ENCODE data around the gene ZNF691.
A peak's percentile ranks its signal among the peaks of the same experiment; 100 is the strongest.
"Not testable (repeated sequence)": the region's sequence is repeated elsewhere in the genome, so short reads cannot be mapped to it uniquely, and the experiment has no call there.

The ZNF691 gene

DNA sequence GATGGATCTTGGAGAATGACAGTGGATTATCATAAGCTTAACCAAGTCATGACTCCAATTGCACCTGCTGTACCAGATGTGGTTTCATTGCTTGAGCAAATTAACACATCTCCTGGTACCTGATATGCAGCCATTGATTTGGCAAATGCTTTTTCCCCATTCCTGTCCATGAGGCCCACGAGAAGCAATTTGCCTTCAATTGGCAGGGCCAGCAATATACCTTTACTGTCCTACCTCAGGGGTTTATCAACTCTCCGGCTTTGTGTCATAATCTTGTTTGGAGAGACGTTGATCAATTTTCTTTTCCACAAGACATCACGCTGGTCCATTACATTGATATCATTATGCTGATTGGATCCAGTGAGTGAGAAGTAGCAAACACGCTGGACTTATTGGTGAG, 20.1 kb downstream of the ZNF691 start:
- no peaks in the 10 kb centered on the region for H3K9me3 Mint-ChIP-seq (ENCODE audit: low read depth)
- H3K27ac Mint-ChIP-seq = no peak overlapping the region
- peaks cover 3% of the 10 kb centered on the region for H3K4me1 Mint-ChIP-seq (ENCODE audit: low read depth)
- no peak overlapping the region for H3K4me3 Mint-ChIP-seq
- no peaks in the 10 kb centered on the region for H3K36me3 Mint-ChIP-seq
- peaks cover 3% of the 10 kb centered on the region for H3K27me3 Mint-ChIP-seq

DNA sequence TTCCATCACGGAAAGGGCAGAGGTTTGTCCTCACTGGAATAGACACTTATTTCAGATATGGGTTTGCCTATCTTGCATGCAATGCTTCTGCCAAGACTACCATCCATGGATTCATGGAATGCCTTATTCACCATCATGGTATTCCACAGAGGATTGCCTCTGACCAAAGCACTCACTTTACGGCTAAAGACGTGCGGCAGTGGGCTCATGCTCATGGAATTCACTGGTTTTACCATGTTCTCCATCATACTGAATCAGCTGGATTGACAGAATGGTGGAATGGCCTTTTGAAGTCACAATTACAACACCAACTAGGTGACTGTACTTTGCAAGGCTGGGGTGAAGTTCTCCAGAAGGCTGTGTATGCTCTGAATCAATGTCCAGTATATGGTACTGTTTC, 22.1 kb downstream of the ZNF691 start:
- H3K9me3 Mint-ChIP-seq (ENCODE audit: low read depth); H3K27me3 Mint-ChIP-seq; H3K27ac Mint-ChIP-seq; H3K4me3 Mint-ChIP-seq; H3K36me3 Mint-ChIP-seq; H3K4me1 Mint-ChIP-seq (ENCODE audit: low read depth): not testable (repeated sequence)

DNA sequence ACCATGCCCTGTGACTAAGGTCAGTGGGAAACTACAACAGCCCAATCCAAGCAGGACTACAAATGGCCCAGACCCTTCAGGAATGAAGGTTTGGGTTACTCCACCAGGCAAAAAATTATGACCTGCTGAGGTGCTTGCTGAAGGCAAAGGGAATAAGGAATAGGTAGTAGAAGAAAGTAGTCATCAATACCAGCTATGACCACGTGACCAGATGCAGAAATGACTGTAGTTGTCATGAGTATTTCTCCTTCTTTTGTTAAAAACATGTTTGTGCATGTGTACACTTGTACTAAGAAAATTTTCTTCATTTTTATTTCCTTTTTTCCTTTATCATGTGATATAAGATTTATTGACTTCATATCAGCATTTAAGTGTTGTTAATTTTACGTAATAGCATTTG, 22.8 kb downstream of the ZNF691 start:
- H3K9me3 Mint-ChIP-seq (ENCODE audit: low read depth); H3K4me1 Mint-ChIP-seq (ENCODE audit: low read depth); H3K4me3 Mint-ChIP-seq; H3K36me3 Mint-ChIP-seq; H3K27ac Mint-ChIP-seq; H3K27me3 Mint-ChIP-seq: not testable (repeated sequence)

DNA sequence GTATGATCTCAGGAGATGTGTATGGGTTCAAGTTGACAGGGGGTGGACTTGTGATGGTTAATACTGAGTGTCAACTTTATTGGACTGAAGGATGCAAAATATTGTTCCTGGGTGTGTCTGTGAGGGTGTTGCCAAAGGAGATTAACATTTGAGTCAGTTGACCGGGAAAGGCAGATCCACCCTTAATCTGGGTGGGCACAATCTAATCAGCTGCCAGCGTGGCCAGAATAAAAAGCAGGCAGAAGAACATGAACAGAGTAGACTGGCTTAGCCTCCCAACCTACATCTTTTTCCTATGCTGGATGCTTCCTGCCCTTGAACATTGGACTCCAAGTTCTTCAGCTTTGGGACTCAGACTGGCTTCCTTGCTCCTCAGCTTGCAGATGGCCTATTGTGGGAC, 23.3 kb downstream of the ZNF691 start:
- not testable (repeated sequence) for H3K4me1 Mint-ChIP-seq (ENCODE audit: low read depth); H3K27ac Mint-ChIP-seq; H3K9me3 Mint-ChIP-seq (ENCODE audit: low read depth); H3K4me3 Mint-ChIP-seq; H3K27me3 Mint-ChIP-seq; H3K36me3 Mint-ChIP-seq

DNA sequence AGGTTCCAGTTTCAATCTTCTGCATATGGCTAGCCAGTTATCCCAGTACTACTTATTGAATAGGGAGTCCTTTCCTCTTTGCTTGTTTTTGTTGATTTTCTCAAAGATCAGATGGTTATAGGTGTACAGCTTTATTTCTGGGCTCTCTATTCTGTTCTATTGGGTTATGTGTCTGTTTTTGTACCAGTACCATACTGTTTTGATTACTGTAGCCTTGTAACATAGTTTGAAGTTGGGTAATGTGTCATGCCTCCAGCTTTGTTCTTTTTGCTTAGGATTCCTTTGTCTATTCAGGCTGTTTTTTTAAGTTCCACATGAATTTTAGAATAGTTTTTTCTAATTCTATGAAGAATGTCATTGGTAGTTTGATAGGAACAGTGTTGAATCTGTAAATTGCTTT, 26.7 kb downstream of the ZNF691 start:
- H3K27ac Mint-ChIP-seq; H3K36me3 Mint-ChIP-seq; H3K9me3 Mint-ChIP-seq (ENCODE audit: low read depth): not testable (repeated sequence)

DNA sequence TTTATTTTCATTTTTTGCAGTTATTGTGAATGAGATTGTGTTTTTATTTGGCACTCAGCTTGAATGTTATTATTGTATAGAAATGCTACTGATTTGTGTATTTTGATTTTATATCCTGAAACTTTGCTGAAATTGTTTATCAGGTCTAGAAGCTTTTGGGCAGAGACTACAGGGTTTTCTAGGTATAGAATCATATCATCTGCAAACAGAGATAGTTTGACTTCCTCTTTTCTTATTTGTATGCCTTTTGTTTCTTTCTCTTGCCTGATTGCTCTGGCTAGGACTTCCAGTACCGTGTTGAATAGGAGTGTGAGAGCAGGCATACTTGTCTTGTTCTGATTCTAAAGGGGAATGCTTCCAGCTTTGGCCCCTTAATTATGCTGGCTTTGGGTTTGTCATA, 27.3 kb downstream of the ZNF691 start:
- Mint-ChIP-seq H3K36me3 (no peaks in the 10 kb centered on the region), H3K27me3 (no peaks in the 10 kb centered on the region), H3K4me1 (ENCODE audit: low read depth) (peaks cover 3% of the 10 kb centered on the region), H3K4me3 (no peak overlapping the region), H3K27ac (no peak overlapping the region), H3K9me3 (ENCODE audit: low read depth) (no peaks in the 10 kb centered on the region)

More for the DNA sequence above, 26.7 kb downstream of the ZNF691 start:
- not testable (repeated sequence) for H3K4me3 Mint-ChIP-seq; H3K4me1 Mint-ChIP-seq (ENCODE audit: low read depth); H3K27me3 Mint-ChIP-seq

DNA sequence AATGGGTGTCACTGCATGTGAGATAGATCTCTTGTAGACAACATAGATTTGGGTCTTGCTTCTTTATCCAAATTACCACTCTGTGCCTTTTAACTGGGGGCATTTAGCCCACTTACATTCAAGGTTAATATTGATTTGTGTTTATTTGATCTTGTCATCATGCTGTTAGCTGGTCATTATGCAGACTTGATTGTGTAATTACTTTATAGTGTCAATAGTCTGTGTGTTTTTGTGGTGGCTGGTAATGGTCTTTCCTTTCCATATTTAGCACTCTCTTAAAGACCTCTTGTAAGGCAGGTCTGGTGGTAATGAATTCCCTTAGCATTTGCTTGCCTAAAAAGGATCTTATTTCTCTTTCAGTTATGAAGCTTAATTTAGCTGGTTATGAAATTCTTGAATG, 29.6 kb downstream of the ZNF691 start:
- Mint-ChIP-seq H3K27ac (no peak overlapping the region), H3K36me3 (no peaks in the 10 kb centered on the region), H3K27me3 (no peaks in the 10 kb centered on the region), H3K4me3 (no peak overlapping the region), H3K4me1 (ENCODE audit: low read depth) (peaks cover 3% of the 10 kb centered on the region), H3K9me3 (ENCODE audit: low read depth) (no peaks in the 10 kb centered on the region)

DNA sequence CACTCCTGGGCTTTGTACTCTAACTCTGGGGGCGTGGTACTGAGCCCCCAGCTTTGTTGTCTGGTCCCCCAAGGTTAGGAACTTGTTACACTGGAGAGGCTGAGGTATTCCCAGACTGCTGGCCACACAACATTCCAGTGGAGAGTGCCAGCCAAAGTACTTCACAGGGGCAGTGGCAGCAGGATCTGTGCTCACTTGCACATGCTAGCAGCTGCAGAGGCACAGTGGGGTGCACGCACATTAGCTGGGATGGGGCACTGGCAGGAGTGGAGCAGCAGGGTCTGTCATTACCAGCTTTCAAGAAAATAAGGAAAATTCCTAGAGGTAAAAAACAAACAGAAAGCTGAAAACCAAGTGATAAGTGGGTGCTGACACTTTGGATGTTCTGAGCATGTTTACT, 31.0 kb downstream of the ZNF691 start:
- Mint-ChIP-seq H3K27ac (no peak overlapping the region), H3K27me3 (peaks cover 3% of the 10 kb centered on the region), H3K9me3 (ENCODE audit: low read depth) (no peaks in the 10 kb centered on the region), H3K4me3 (no peak overlapping the region), H3K36me3 (no peaks in the 10 kb centered on the region), H3K4me1 (ENCODE audit: low read depth) (no peaks in the 10 kb centered on the region)

DNA sequence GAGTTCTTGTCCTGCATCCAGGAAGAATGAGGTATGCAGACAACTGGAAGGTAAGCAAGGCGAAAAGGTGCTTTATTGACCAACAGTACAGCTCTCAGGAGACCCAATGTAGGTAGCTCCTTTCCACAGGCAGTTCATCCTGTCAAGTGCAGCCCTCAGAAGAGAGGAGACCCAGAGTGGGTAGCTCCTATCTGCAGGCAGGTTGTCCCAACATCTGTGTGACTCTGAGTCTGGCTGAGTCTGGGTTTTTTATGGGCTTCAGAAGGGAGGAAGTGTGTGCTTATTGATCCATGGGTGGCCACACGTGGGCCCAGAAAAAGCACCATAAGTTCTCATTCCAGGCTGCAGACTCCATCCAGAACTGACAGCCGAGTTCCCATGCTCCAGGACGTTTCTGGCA, 34.0 kb downstream of the ZNF691 start:
- Mint-ChIP-seq H3K27ac (no peak overlapping the region), H3K36me3 (no peaks in the 10 kb centered on the region), H3K27me3 (peaks cover 3% of the 10 kb centered on the region), H3K4me3 (no peak overlapping the region), H3K9me3 (ENCODE audit: low read depth) (no peaks in the 10 kb centered on the region), H3K4me1 (ENCODE audit: low read depth) (no peaks in the 10 kb centered on the region)

DNA sequence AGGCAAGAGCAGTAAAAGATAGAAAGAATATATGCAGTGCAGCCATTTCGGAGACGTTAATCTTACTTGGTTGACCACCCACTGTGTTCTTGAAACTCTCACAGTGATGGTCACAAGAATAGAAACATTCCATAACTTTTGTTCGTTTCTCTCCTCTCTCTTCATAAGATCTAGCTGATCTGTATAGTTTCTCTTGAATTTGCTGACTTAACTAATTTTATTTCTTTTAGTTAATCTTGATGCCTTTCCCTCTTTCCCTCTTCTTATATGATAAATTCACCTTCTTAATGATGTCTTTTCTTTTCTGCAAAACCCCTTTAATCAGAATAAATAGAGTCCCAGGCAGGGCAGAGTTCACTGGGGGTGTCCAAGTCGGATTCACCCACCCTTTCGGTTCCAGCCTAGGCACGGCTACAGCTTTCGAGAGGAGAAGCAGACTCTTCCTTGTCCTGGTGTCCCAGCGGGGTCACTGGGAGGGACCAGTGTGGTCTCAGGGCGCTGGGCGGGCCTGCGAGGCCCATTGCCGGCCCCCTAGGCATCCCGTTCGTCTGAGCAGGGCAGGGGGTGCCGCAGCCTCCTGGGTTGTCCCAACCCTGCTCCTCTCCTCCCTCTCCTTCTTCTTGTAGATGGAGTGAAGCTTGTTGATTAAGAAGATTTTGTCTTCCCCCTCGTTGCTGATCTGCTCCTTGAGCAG, 39.8 kb downstream of the ZNF691 start:
- no peaks in the 10 kb centered on the region for H3K9me3 Mint-ChIP-seq (ENCODE audit: low read depth)
- peaks cover 3% of the 10 kb centered on the region for H3K27me3 Mint-ChIP-seq

DNA sequence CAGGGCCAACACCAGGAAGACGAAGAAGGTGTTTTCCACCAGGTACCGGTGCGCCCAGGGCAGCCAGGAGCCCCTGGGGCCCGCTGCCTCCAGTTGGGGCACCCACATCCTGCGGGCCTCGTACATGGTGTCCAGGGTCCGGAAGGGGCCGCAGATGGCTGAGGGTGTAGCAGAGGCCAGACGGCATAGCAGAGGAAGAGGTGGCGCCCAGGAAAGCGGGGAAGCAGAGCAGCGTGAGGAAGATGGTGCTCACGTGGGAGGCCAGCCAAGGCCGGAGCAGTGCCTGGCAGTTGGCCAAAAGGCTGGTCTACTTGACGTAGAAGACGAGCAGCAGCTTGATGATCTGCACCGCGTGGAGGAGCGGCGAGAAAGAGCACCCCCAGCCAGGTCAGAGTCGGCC, 40.4 kb downstream of the ZNF691 start:
- Mint-ChIP-seq H3K4me1 (ENCODE audit: low read depth) (peaks cover 2% of the 10 kb centered on the region), H3K27me3 (no peaks in the 10 kb centered on the region), H3K36me3 (no peaks in the 10 kb centered on the region), H3K27ac (no peak overlapping the region), H3K9me3 (ENCODE audit: low read depth) (no peaks in the 10 kb centered on the region), H3K4me3 (no peak overlapping the region)

More for the DNA sequence above, 39.8 kb downstream of the ZNF691 start:
- Mint-ChIP-seq H3K4me1 (ENCODE audit: low read depth) (no peaks in the 10 kb centered on the region), H3K4me3 (no peak overlapping the region), H3K36me3 (no peaks in the 10 kb centered on the region), H3K27ac (no peak overlapping the region)

DNA sequence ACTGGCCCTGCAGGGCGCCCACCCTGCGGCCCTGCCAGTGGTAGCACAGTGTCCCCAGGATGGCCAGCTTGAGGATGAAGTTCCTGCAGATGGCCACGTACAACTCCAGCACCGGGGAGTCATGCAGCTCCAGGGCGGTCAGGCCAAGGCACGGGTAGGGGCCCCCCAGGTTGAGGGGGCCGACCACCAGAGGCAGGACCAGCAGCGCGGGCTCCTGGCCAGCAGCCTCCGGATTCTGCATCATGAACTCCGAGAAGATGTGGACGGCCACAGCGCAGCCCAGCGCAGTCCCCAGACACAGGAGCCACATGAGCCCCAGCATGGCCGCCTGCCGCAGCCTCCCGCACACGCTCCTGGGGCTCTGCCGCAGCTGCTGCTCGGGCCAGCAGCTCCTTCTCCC, 41.0 kb downstream of the ZNF691 start:
- no peak overlapping the region for H3K4me3 Mint-ChIP-seq
- H3K36me3 Mint-ChIP-seq = no peaks in the 10 kb centered on the region
- no peak overlapping the region for H3K27ac Mint-ChIP-seq
- H3K9me3 Mint-ChIP-seq (ENCODE audit: low read depth) = no peaks in the 10 kb centered on the region
- no peaks in the 10 kb centered on the region for H3K27me3 Mint-ChIP-seq
- H3K4me1 Mint-ChIP-seq (ENCODE audit: low read depth) = peaks cover 5% of the 10 kb centered on the region

DNA sequence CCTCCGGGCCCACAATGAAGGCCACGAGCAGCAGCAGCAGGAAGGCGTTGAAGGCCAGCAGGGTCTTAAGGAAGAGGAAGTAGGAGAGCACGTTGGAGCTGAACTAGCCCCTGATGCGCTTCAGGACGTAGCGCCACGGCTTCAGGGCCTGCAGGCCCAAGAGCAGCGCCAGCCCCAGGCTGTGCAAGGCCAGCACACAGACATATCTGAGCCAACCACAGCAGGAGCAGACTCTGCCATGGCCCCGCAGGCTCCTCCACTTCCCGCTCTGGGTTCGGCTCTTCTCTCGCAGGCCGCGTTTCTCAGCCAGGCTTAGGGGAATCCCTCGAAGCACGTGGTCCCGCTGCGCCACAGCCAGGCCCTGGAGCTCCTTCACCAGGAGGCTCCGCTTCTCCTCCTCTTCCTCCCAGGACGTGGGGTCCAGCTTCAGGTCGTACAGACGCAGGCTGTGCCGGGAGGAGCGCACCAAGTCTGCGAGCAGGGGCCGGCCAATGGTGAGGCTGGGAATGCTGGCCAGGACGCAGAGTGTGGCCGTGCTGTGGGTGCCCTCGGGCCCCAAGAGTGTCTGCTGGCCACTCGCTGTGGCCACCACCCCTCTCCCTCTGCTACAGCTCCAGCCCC, 41.7 kb downstream of the ZNF691 start:
- H3K27ac Mint-ChIP-seq = no peak overlapping the region
- no peak overlapping the region for H3K4me3 Mint-ChIP-seq
- H3K36me3 Mint-ChIP-seq = no peaks in the 10 kb centered on the region
- H3K27me3 Mint-ChIP-seq = no peaks in the 10 kb centered on the region
- no peaks in the 10 kb centered on the region for H3K9me3 Mint-ChIP-seq (ENCODE audit: low read depth)
- H3K4me1 Mint-ChIP-seq (ENCODE audit: low read depth) = peaks cover 5% of the 10 kb centered on the region

DNA sequence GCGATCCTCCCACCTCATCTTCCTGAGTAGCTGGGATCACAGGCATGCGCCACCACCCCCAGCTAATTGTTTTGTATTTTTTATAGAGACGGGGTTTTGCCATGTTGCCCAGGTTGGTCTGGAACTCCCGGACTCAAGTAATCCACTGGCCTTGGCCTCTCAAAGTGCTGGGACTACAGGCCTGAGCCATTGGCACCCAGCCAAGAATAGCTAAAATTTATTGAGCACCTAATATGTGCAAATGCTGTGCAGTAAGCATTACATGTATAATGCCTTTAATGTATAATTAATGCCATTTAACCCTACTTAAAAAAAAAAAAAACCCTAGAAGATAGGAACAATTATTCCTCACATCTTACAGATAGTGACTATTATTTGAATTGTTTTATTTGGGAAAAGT, 42.9 kb downstream of the ZNF691 start:
- Mint-ChIP-seq H3K27me3 (no peaks in the 10 kb centered on the region), H3K36me3 (no peaks in the 10 kb centered on the region), H3K9me3 (ENCODE audit: low read depth) (no peaks in the 10 kb centered on the region), H3K4me3 (no peak overlapping the region), H3K4me1 (ENCODE audit: low read depth) (peaks cover 5% of the 10 kb centered on the region), H3K27ac (no peak overlapping the region)

DNA sequence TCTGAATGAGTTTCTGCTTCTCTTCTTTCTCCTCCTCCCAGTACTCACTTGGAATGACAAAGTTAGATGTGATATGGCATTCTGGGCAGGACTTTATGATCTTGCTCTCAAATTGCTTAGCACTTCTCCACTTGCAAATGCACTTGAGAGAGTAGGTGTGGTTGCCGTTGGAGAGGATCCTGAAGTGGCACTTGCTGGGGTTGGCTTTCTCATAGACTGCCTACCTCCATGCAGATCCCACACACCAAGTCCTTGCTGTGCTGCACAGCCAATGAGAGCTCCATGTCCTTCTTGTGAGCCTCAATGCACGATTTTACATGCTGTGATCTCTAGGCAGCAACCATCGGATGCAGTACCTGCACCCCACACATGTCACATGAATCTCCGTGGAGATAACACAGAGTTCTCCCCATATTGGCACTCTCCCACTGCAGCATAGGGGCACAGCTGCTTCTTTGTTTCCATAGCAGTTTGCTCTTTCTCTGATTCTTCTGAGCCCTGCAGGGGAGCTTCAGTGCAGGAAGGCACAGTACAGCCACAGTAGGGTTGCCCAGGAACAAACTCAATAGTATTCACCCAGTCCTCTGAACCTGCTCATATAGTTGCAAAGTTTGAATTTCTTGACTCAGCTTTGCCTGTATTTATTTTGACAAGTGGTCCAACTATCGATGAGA, 45.2 kb downstream of the ZNF691 start:
- Mint-ChIP-seq H3K4me1 (ENCODE audit: low read depth) (peaks cover 5% of the 10 kb centered on the region), H3K36me3 (no peaks in the 10 kb centered on the region), H3K27me3 (no peaks in the 10 kb centered on the region), H3K9me3 (ENCODE audit: low read depth) (peaks cover 3% of the 10 kb centered on the region), H3K27ac (no peak overlapping the region), H3K4me3 (no peak overlapping the region)

DNA sequence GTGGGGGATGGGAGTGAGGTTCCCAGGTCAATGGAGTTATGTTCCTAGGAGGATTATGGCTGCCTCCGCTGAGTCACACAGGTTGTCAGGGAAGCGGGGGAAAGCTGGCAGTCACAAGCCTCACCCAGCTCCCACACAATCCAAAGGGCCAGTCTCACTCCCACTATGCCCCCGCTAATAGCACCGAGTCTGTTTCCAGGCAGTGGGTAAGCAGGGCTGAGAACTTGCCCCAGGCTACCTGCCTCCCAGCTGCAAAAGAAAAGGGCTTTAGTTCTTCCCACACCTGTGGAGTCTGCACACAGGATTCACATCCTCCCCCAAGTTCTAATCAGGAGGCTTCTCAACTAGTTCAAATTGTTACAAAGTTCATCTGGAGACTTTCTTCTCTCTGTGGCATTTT, 53.5 kb downstream of the ZNF691 start:
- H3K27me3 Mint-ChIP-seq; H3K9me3 Mint-ChIP-seq (ENCODE audit: low read depth); H3K4me3 Mint-ChIP-seq; H3K4me1 Mint-ChIP-seq (ENCODE audit: low read depth): not testable (repeated sequence)
- Mint-ChIP-seq H3K36me3 (peaks cover 11% of the 10 kb centered on the region), H3K27ac (peak overlapping the region; percentile 36)

Data from activated naive CD8-positive, alpha-beta T cell (primary cell).